ENCODE measurements around the gene MAST4.

- no peak for TF ChIP-seq EZH2 (IDR thresholded peaks at IDR 0.05)
- TF ChIP-seq POLR2AphosphoS5 (IDR thresholded peaks at IDR 0.05; ENCODE audit: borderline replicate concordance, low read depth, low read length): no peak
- no peak for TF ChIP-seq FOXP2 (optimal IDR thresholded peaks at IDR 0.05; ENCODE audit: control extremely low read depth, extremely low read length, insufficient read depth)
Measured at GRCh38 chr5:66708368-66708767, 112.2 kb downstream of the MAST4 start.

All from SK-N-MC (cell line).